Chondrocyte (in vitro differentiated cells): Measurements from ENCODE around the gene FREM1. TPM values are rescaled to one million over a fixed set of nuclear protein-coding genes. Genes with fewer than 3 reads are reported as not detected.

Experiments
- DNase-seq: peaks from one replicate; pipeline ENCODE4 v3.0.0; 2021; ENCODE audit warnings: mixed read lengths, low spot score
- H3K27ac Mint-ChIP-seq: one replicate; pipeline ENCODE4 v1.8.0; 2021; ENCODE audit warnings: mild to moderate bottlenecking, moderate library complexity, mixed read lengths; ENCODE audit not compliant: unreplicated experiment
- H3K27me3 Mint-ChIP-seq: 2 replicates; pipeline ENCODE4 v1.8.0; 2021; ENCODE audit warnings: low read depth, mixed read lengths
- H3K36me3 Mint-ChIP-seq: 2 replicates; pipeline ENCODE4 v1.8.0; 2021; ENCODE audit warnings: low read depth, mixed read lengths
- H3K4me1 Mint-ChIP-seq: 2 replicates; pipeline ENCODE4 v1.8.0; 2021; ENCODE audit warnings: low read depth, mild to moderate bottlenecking, mixed read lengths
- H3K4me3 Mint-ChIP-seq: one replicate; pipeline ENCODE4 v1.8.0; 2021; ENCODE audit warnings: mild to moderate bottlenecking, moderate library complexity, mixed read lengths; ENCODE audit not compliant: unreplicated experiment
- H3K9me3 Mint-ChIP-seq: 2 replicates; pipeline ENCODE4 v1.8.0; 2021; ENCODE audit warnings: low read depth, mixed read lengths
- CTCF ChIP-seq: fragments of 200-600 bp; sonication (generic); IDR thresholded peaks from 2 replicates; pipeline ENCODE4 v1.5.0; 2021; ENCODE audit warnings: antibody characterized with exemption, mild to moderate bottlenecking, moderate library complexity
- total RNA-seq: library from RNA; stranded (reverse); gene quantifications from 3 replicates; pipeline ENCODE4 v1.2.1, GENCODE V29; 2021

FREM1 gene
- total RNA-seq, 1 donor from 2014 or later = 2.2 TPM

GRCh38 chr9:14899815-14900193, 10.4 kb downstream of the FREM1 start:
- Mint-ChIP-seq H3K27me3 (no peaks in the 10 kb centered on the region), H3K27ac (no peak overlapping the region), H3K4me3 (no peak overlapping the region), H3K4me1 (no peaks in the 10 kb centered on the region), H3K9me3 (no peaks in the 10 kb centered on the region), H3K36me3 (no peaks in the 10 kb centered on the region)
- TF ChIP-seq CTCF = no peak
- DNase-seq = no peak

GRCh38 chr9:14899042-14899814, 11.0 kb downstream of the FREM1 start:
- Mint-ChIP-seq H3K27me3 (no peaks in the 10 kb centered on the region), H3K4me3 (no peak overlapping the region), H3K27ac (no peak overlapping the region), H3K36me3 (no peaks in the 10 kb centered on the region), H3K4me1 (no peaks in the 10 kb centered on the region), H3K9me3 (no peaks in the 10 kb centered on the region)
- no peak for TF ChIP-seq CTCF
- DNase-seq = no peak

DNA sequence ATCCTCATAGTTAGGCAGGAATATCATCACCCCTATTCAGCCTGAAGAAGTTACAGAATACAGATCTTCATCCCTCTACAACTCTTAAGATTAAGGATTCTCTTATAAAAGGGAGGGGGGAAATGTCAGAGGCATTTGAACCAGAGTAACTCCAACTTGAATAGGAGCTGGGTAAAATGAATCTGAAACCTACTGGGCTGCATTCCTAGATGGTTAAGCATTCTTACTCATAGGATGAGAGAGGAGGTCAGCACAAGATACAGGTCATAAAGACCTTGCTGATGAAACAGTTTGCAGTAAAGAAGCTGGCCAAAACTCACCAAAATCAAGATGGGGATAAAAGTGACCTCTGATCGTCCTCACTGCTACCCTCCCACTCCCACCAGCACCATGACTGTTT, 14.4 kb downstream of the FREM1 start:
- DNase-seq = no peak
- H3K27ac Mint-ChIP-seq = no peak overlapping the region
- no peak overlapping the region for H3K4me3 Mint-ChIP-seq

GRCh38 chr9:14893280-14893679, 16.9 kb downstream of the FREM1 start:
- H3K9me3 Mint-ChIP-seq = no peaks in the 10 kb centered on the region
- no peaks in the 10 kb centered on the region for H3K36me3 Mint-ChIP-seq
- no peak overlapping the region for H3K27ac Mint-ChIP-seq
- DNase-seq = no peak
- peaks cover 3% of the 10 kb centered on the region for H3K4me1 Mint-ChIP-seq
- H3K4me3 Mint-ChIP-seq = no peak overlapping the region
- H3K27me3 Mint-ChIP-seq = no peaks in the 10 kb centered on the region
- TF ChIP-seq CTCF = no peak

More for the DNA sequence above, 14.4 kb downstream of the FREM1 start:
- no peaks in the 10 kb centered on the region for H3K36me3 Mint-ChIP-seq
- H3K9me3 Mint-ChIP-seq = no peaks in the 10 kb centered on the region
- H3K27me3 Mint-ChIP-seq = no peaks in the 10 kb centered on the region
- no peak for TF ChIP-seq CTCF
- H3K4me1 Mint-ChIP-seq = no peaks in the 10 kb centered on the region

DNA sequence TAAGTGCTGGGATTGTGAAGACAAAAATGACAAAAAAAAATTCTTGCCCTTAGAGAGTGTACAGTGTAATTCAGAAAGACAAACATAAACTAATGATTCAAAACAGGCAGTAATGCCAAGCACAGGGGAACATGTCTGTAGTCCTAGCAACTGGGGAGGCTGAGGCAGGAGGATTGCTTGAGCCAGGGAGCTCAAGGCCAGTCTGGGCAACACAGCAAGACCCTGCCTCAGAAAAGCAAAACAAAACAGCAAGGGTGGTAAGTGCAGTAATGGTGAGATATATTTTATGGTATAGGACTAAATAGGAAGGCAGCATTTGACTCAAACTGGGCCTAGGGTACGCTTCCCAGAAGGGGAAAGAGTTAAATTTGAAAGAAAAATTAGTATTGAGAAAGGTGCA, 18.9 kb downstream of the FREM1 start:
- Mint-ChIP-seq H3K27me3 (no peaks in the 10 kb centered on the region), H3K9me3 (no peaks in the 10 kb centered on the region), H3K4me3 (no peak overlapping the region), H3K36me3 (no peaks in the 10 kb centered on the region), H3K4me1 (peaks cover 10% of the 10 kb centered on the region), H3K27ac (no peak overlapping the region)
- no peak for DNase-seq
- no peak for TF ChIP-seq CTCF
